Uterus (tissue), 2 donors: ENCODE data around the gene SDE2.

Experiments
- POLR2A ChIP-seq, 2 donors: fragments of 450-650 bp; IDR thresholded peaks; one replicate each; pipeline ENCODE4 v1.6.1; 2016; ENCODE audit warnings: antibody characterized with exemption in 2 of 2, mild to moderate bottlenecking in 1 of 2, moderate library complexity in 1 of 2
- TF ChIP-seq, protein P1 (sequence below), 4 experiments: fragments of 200-600 bp in 2 of 4; fragments of 450-650 bp in 2 of 4; sonication (generic) in 2 of 4; IDR thresholded peaks; one replicate each; pipeline ENCODE4 v1.5.1; 2016 to 2019; ENCODE audit warnings: antibody characterized with exemption in 4 of 4, mild to moderate bottlenecking in 2 of 4, moderate library complexity in 1 of 4

DNA sequence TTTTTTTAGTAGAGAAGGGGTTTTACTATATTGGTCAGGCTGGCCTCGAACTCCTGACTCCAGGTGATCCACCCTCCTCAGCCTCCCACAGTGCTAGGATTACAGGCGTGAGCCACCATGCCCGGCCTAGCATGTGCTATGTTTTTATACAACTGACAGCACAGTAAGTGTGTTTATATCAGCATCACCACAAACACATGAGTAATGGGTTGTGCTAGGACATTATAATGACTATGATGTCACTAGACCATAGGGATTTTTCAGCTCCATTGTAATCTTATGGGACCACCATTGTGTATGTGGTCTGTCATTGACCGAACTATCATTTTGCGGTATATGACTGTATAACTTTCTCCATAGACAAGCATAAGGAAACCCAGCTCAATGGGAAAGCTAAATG lies 64.4 kb downstream of the SDE2 start:
- TF ChIP-seq, protein P1, sequence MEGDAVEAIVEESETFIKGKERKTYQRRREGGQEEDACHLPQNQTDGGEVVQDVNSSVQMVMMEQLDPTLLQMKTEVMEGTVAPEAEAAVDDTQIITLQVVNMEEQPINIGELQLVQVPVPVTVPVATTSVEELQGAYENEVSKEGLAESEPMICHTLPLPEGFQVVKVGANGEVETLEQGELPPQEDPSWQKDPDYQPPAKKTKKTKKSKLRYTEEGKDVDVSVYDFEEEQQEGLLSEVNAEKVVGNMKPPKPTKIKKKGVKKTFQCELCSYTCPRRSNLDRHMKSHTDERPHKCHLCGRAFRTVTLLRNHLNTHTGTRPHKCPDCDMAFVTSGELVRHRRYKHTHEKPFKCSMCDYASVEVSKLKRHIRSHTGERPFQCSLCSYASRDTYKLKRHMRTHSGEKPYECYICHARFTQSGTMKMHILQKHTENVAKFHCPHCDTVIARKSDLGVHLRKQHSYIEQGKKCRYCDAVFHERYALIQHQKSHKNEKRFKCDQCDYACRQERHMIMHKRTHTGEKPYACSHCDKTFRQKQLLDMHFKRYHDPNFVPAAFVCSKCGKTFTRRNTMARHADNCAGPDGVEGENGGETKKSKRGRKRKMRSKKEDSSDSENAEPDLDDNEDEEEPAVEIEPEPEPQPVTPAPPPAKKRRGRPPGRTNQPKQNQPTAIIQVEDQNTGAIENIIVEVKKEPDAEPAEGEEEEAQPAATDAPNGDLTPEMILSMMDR (IDR thresholded peaks at IDR 0.05) = no peak
- no peak for TF ChIP-seq POLR2A (IDR thresholded peaks at IDR 0.05)
